ENCODE results near the gene DECR2.

The DECR2 gene

GRCh38 chr16:440627-441026 is 38.9 kb downstream of the DECR2 start:
- no peak for DNase-seq (ENCODE audit: low read depth in 4 of 4, low spot score in 1 of 4)

- no peak for DNase-seq (ENCODE audit: low read depth in 4 of 4, low spot score in 1 of 4)
These were observed 39.8 kb downstream of the DECR2 start for GRCh38 chr16:441447-441846.

- no peak for DNase-seq (ENCODE audit: low read depth in 4 of 4, low spot score in 1 of 4)
These were observed 41.3 kb downstream of the DECR2 start for GRCh38 chr16:442976-443375.

GRCh38 chr16:444027-444426 is 42.3 kb downstream of the DECR2 start:
- no peak for DNase-seq (ENCODE audit: low read depth in 4 of 4, low spot score in 1 of 4)

- DNase-seq (ENCODE audit: low read depth in 4 of 4, low spot score in 1 of 4) = no peak
These were observed 43.9 kb downstream of the DECR2 start for GRCh38 chr16:445566-445965.

- DNase-seq (ENCODE audit: low read depth in 4 of 4, low spot score in 1 of 4) = no peak
These were observed 48.7 kb downstream of the DECR2 start for GRCh38 chr16:450385-450784.

GRCh38 chr16:450785-451512 is 49.3 kb downstream of the DECR2 start:
- no peak for DNase-seq (ENCODE audit: low read depth in 4 of 4, low spot score in 1 of 4)

- DNase-seq (ENCODE audit: low read depth in 4 of 4, low spot score in 1 of 4) = no peak
These were observed 52.8 kb downstream of the DECR2 start for GRCh38 chr16:454397-454940.

GRCh38 chr16:455453-455852 is 53.8 kb downstream of the DECR2 start:
- no peak for DNase-seq (ENCODE audit: low read depth in 4 of 4, low spot score in 1 of 4)

- DNase-seq (ENCODE audit: low read depth in 4 of 4, low spot score in 1 of 4) = no peak
These were observed 55.3 kb downstream of the DECR2 start for GRCh38 chr16:456891-457483.

GRCh38 chr16:457732-458400 is 56.2 kb downstream of the DECR2 start:
- no peak for DNase-seq (ENCODE audit: low read depth in 4 of 4, low spot score in 1 of 4)

- no peak for DNase-seq (ENCODE audit: low read depth in 4 of 4, low spot score in 1 of 4)
These were observed 58.1 kb downstream of the DECR2 start for GRCh38 chr16:459761-460160.

GRCh38 chr16:460787-461186 is 59.1 kb downstream of the DECR2 start:
- no peak for DNase-seq (ENCODE audit: low read depth in 4 of 4, low spot score in 1 of 4)

Measured in stimulated activated CD4-positive, alpha-beta T cell treated with anti-CD3 and anti-CD28 coated beads, Interleukin-1b, Interleukin-23, amount 100 ng/mL, for 24 hours (primary cell).